ENCODE measurements around the gene SLC22A17. TPM values are rescaled to one million over a fixed set of nuclear protein-coding genes. Genes with fewer than 3 reads are reported as not detected.

SLC22A17 gene
- 1.1 and 8.5 TPM in 2 replicates for total RNA-seq

DNA sequence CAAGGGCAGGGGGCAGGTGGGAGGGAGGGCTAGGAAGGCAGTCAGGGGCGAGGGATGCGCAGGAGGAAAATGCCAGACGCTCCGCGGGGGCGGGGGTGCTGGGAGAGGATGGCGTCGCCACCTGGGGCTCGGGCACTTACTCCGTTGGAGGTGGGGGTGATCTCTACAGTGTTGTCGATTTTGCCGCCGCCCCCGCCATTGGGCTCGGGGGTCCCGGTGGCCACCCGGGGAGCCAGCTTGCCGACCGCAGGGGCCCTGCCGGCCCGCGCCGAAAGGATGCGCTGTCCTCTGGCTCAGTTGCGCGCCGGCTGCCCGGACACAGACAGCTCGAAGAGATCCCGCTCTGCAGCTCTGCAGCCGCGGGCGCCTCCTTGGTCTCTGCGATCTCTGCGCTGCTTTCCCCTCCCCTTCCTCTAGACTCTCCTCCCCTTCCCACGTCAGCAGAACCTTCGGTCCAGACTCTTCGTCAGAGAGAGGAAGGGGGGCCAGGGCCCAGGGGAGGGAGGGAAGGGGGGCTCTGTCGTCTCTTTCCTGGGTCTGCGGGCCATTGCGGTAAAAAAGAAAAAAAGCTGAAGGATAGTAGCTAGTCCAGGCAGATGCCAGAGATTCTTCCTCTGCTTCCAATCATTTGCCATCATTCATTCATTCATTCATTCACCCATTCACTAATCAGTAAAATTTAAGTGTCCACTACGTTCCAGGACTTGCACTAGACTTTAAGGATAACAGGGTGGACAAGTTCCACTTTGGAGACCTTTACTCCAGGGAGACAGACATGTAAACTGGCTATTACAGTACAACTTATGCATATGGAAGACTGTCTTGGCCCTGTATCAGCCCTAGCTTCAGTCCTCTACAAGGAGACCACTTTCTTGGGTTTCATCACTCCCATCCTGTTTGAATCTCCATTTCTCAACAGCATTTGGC is at the start of gene SLC22A17:
Gene SLC22A17 (minus strand): TSS at position 382 of the 927 bp plus-strand sequence.

GRCh38 chr14:23376482-23377197 is 24.0 kb upstream of the SLC22A17 start, which contains the start of gene CMTM5:
Gene CMTM5, plus strand, starts transcription at chr14:23377046. Its CDS starts 206 bp downstream, at chr14:23377252.

GRCh38 chr14:23372509-23372908 is 19.8 kb upstream of the SLC22A17 start, which contains the start of gene IL25:
Gene IL25, plus strand, starts transcription at chr14:23372809.

DNA sequence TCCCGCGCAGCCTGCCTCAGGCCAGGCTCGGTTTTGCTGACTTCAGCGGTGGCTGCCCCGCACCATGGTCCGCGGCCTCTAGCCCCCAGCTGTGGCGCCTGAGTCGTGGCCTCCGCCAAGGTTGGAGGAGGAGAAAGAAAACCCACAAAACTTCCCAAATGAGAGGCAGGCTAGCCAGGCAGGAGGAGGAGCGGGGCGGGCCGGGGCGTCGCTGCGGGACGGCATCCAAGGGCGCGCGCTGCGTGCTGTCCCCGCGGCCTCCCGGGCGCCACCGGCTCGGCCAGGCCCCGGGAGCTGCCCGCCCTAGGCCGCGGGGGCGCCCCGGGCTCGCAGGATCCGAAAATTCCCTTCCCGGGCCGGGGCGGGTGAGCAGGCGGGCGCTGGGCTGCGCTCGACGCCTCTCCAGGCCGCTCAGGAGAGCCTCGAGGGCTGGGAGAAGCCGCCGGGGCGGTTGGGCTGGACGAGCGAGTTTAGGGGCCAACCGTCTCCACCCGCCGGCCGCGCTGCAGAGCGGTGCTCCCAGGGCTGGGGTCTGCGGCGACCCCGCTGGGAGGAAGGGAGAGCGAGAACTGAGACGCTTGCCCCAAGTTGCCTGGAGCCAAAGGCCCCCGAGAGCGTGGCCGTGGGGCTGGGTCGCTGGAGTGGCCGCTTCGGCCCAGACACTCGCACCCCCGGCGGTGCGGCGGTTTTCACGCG is 12.5 kb upstream of the SLC22A17 start, which contains the start of gene EFS:
Gene EFS (minus strand): TSS at position 137 of the 696 bp plus-strand sequence. CDS start 147 bp downstream, outside the sequence.

DNA sequence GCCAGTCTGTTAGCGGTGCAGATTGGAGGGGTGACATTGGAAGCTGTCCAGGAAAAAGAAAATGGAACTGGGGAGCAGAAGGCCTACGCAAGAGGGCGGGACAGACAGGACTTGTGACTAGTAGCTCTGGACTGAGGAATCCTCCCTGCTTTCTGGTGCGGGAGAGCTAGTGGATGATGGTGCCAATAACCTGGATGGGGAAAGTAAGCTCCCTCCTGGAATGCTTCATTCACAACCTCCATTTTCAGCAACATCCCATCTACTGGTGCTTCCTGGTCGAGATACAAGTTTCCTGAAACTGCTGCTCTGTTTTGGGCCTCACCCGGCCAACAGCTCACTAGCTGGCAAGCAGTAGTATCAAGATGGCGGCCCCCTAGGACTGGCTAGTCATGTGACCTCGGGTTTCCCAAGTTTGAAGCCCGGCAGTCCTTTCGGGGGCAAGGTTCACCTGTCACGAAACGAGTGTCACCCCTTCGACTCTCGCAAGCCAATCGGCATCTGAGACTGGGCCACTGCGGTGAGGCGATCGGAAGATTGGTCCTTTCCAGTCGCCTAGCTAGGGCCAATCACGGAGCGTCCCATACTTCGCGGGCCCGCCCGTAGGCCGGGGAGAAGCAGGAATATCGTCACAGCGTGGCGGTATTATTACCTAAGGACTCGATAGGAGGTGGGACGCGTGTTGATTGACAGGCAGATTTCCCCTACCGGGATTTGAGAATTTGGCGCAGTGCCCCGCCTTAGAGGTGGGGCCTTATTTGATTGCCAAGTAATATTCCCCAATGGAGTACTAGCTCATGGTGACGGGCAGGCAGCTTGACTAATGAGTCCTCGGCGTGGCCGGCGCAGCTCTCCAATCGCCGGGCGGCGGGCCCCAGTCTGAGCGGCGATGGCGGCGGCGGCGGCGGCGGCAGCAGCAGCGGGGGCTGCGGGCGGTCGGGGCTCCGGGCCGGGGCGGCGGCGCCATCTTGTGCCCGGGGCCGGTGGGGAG is 31.8 kb downstream of the SLC22A17 start, which contains the start of gene PABPN1:
Gene PABPN1 (plus strand): TSS at position 874 of the 988 bp plus-strand sequence. CDS start 13 bp downstream, at position 887.

DNA sequence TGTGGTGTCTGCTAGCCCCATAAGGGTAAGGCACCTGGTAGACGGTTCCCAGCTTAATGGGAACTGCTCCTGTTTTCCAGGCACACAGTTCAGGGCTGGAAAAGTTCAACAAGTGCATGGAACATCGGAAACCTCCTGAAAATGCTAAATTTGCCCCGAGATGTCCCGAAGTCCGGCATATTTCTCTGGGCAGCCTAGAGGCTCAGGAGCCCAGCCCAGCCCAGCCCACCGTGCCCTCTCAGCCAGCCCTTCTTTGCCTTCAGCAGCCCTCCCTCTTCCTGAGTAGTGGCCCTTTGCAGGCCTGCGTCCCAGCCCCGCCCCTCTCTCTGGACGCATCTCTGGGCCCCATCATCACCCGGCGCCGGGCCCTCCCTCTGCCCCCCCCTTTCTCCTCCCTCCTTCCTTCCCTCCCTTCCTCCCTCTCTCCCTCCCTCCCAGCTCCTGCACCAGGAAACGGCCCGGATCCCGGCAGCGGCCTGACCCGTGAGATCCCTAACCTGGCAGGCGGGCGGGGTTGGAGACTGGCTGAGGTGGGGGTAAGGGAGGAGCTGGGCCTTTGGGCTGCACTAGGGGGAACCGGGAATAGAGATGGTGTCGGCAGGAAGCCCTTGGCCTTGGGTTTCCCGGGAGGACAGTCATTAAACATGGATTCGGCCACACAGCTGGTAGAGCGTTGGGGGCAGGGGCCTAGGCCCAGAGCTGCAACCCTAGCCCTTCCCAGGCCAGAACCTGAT is 46.1 kb downstream of the SLC22A17 start, which contains the start of gene BCL2L2:
Gene BCL2L2 (plus strand): TSS at position 422 of the 734 bp plus-strand sequence. CDS start 935 bp downstream, outside the sequence.

DNA sequence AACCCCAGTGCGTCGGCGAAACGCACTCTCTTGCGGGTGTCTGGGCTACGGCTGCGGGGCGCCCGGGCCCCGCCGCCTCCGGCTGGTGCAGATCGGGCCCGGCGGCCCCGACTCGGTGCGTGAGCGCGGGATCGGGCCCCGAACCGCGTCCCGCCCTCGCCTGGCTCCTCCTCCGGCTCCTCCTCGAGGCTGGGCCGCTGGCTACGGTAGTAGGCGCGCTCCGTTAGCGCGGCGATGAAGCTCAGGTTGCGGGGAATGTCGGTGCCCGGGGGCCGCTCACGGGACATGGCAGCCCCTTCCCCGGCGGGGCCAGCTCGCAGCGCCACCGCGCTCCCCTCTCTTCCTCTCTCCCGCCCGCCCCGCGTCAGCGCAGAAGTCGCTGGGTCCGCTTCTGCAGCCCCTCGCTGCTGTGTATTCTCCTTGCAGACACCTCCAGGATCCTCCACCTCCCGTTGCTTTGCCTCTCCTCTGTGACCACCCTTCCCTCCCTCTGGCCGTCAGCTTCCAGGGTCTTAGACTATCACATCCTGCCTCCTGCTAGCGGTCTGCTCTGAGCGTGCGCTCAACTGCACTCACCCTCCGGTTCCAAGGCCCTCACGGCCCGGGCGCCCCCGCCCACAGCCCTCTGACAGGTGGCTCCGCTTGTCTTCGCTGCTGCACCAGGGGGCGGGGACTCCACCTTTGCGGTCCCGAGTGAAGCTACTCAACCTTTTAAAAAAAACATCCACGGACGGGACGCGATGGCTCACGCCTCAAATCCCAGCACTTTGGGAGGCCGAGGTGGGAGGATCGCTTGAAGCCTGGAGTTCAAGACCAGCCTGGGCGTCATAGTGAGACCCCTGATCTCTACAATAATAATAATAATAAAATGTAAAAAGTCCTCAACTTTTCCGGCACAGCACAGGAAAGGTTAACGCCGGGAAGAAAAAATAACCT is 50.1 kb downstream of the SLC22A17 start, which contains the start of gene PPP1R3E:
Gene PPP1R3E (minus strand): TSS at position 570 of the 936 bp plus-strand sequence. CDS start 283 bp downstream, at position 287.

Other genes starting within 250 kb of the SLC22A17 start
- not detected in 2 replicates for gene CIROP, start 247.9 kb downstream of the SLC22A17 start, total RNA-seq
- not detected in 2 replicates for gene CEBPE, start 233.6 kb downstream of the SLC22A17 start, total RNA-seq
- gene SLC7A8, start 169.2 kb downstream of the SLC22A17 start, total RNA-seq = 0.63 TPM in 1 of 2 replicates, not detected in the other
- gene RNF212B, start 115.0 kb downstream of the SLC22A17 start, total RNA-seq = not detected in 2 replicates
- 3.3 and 4.0 TPM in 2 replicates for gene HOMEZ, start 66.8 kb downstream of the SLC22A17 start, total RNA-seq
- 1.3 and 1.9 TPM in 2 replicates for gene PPP1R3E, start 50.0 kb downstream of the SLC22A17 start, total RNA-seq
- gene BCL2L2, start 46.1 kb downstream of the SLC22A17 start, total RNA-seq = 12.1 and 14.6 TPM in 2 replicates
- 83.3 and 103 TPM in 2 replicates for gene PABPN1, start 31.4 kb downstream of the SLC22A17 start, total RNA-seq
- gene EFS, start 12.3 kb upstream of the SLC22A17 start, total RNA-seq = 0.94 TPM in 1 of 2 replicates, not detected in the other
- gene IL25, start 19.9 kb upstream of the SLC22A17 start, total RNA-seq = not detected in 2 replicates
- gene CMTM5, start 24.2 kb upstream of the SLC22A17 start, total RNA-seq = not detected in 2 replicates
- gene MYH6, start 55.4 kb upstream of the SLC22A17 start, total RNA-seq = not detected in 2 replicates
- gene MYH7, start 82.8 kb upstream of the SLC22A17 start, total RNA-seq = not detected in 2 replicates
- 56.5 and 56.8 TPM in 2 replicates for gene NGDN, start 116.8 kb upstream of the SLC22A17 start, total RNA-seq
- 0.27 and 0.38 TPM in 2 replicates for gene ZFHX2, start 198.9 kb upstream of the SLC22A17 start, total RNA-seq
- gene THTPA, start 203.4 kb upstream of the SLC22A17 start, total RNA-seq = 7.9 and 15.7 TPM in 2 replicates
- gene AP1G2, start 214.9 kb upstream of the SLC22A17 start, total RNA-seq = 4.9 and 13.3 TPM in 2 replicates
- not detected in 2 replicates for gene JPH4, start 225.9 kb upstream of the SLC22A17 start, total RNA-seq